AG09309 (cell line): ENCODE data around the gene PLBD1.

Experiments
- DNase-seq: peaks from one replicate; pipeline ENCODE4 v3.0.0-alpha.2; 2010; ENCODE audit warnings: low read depth
- H3K4me3 ChIP-seq: 2 replicates; pipeline ENCODE4 v1.5.1; 2011; ENCODE audit warnings: mild to moderate bottlenecking, low read depth, low read length, moderate library complexity; ENCODE audit not compliant: control insufficient read depth
- TF ChIP-seq, protein P1 (sequence below): IDR thresholded peaks from 2 replicates; pipeline ENCODE4 v1.5.1; 2011; ENCODE audit warnings: mild to moderate bottlenecking, low read depth, low read length, inconsistent platforms; ENCODE audit not compliant: insufficient read depth, control insufficient read depth; ENCODE audit errors: missing control alignments

Gene PLBD1

DNA sequence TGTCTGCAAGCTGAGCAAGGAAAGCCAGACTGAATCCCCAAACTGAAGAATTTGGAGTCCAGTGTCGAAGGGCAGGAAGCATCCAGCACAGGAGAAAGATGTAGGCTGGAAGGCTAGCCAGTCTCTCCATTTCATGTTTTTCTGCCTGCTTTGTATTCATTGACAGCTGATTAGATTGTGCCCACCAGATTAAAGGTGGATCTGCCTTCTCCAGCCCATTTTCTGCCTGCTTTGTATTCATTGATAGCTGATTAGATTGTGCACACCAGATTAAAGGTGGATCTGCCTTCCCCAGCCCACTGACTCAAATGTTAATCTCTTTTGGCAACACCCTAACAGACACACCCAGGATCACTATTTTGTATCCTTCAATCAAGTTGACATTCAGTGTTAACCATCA lies 85.3 kb downstream of the PLBD1 start:
- no peak for DNase-seq
- TF ChIP-seq, protein P1, sequence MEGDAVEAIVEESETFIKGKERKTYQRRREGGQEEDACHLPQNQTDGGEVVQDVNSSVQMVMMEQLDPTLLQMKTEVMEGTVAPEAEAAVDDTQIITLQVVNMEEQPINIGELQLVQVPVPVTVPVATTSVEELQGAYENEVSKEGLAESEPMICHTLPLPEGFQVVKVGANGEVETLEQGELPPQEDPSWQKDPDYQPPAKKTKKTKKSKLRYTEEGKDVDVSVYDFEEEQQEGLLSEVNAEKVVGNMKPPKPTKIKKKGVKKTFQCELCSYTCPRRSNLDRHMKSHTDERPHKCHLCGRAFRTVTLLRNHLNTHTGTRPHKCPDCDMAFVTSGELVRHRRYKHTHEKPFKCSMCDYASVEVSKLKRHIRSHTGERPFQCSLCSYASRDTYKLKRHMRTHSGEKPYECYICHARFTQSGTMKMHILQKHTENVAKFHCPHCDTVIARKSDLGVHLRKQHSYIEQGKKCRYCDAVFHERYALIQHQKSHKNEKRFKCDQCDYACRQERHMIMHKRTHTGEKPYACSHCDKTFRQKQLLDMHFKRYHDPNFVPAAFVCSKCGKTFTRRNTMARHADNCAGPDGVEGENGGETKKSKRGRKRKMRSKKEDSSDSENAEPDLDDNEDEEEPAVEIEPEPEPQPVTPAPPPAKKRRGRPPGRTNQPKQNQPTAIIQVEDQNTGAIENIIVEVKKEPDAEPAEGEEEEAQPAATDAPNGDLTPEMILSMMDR, result no peak
- no peak overlapping the region for H3K4me3 ChIP-seq

DNA sequence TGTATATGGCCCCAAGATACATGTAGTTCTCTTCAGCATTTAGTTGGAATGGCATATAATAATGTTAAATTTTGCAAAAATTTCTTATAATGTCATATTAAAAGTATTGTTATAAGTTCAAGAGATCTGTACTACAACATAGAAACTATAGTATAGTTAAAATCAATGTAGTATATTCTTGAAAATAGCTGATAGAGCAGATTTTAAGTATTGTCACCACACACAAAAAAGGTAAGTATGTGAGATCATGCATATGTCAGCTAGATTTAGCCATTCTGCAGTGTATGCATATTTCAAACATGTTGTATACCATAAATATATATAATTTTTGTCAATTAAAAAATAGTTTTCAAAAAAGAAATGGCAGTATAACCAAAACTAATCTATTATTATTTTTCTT lies 86.5 kb downstream of the PLBD1 start:
- DNase-seq, result no peak
- H3K4me3 ChIP-seq, result no peak overlapping the region
- TF ChIP-seq, protein P1, result no peak

DNA sequence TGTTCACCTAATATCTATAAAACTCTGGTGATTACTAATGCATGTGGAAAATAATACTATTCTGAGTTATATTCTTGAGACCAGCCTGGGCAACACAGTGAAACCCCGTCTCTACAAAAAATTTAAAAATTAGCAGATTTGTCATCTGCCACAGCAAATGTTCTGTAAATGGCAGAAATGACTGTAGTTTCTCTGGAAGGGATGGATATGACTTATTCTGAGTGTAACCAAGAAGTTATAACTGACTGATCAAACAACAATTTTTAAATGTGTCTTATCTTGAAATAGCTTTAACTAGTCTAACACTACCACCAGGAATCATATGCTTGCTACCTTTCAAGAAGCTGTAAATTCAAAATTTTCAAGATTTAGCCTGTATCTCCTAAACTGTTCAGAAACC lies 88.7 kb downstream of the PLBD1 start:
- H3K4me3 ChIP-seq, result no peak overlapping the region
- DNase-seq, result no peak
- TF ChIP-seq, protein P1, result no peak

DNA sequence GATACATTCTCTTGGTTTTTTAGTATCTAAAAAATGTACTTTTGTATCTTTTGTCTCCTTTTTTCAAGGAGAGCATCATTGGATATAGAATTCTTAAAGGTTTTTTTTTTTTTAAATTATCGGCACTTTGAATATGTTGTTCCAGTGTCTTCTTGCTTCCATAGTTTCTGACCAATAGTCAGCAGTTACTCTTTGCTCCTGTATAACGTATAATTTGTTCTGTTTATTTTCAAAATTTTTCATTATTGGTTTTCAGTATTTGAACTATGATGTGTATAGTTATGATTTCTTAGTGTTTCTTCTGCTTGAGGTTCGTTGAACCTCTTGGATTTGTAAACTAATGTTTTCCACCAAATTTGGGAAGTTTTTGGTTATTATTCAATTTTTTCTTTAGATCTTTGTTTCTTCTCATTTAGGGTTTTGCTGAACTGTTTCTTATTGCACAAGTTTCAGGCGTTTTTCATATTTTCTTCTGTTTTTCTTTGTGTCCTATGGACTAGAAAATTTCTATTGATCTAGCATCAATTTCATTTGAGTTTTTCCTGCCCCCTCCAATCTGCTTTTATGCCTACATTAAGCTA lies 93.9 kb downstream of the PLBD1 start:
- DNase-seq, result no peak
- TF ChIP-seq, protein P1, result no peak
- H3K4me3 ChIP-seq, result no peak overlapping the region

DNA sequence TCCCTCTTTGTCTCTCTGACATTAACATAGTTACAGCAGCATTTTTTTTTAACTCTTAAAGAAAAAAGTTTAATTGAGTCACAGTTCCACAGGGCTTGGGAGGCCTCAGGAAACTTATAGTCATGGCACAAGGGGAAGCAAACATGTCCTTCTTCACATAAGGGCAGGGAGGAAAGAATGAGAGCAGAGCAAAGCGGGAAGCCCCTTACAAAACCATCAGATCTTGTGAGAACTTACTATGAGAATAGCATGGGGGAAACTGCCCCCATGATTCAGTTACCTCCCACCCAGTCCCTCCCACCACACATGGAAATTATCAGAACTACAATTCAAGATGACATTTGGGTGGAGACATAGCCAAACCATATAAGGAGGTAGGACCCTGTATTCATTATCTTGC lies 96.2 kb downstream of the PLBD1 start:
- DNase-seq, result no peak

DNA sequence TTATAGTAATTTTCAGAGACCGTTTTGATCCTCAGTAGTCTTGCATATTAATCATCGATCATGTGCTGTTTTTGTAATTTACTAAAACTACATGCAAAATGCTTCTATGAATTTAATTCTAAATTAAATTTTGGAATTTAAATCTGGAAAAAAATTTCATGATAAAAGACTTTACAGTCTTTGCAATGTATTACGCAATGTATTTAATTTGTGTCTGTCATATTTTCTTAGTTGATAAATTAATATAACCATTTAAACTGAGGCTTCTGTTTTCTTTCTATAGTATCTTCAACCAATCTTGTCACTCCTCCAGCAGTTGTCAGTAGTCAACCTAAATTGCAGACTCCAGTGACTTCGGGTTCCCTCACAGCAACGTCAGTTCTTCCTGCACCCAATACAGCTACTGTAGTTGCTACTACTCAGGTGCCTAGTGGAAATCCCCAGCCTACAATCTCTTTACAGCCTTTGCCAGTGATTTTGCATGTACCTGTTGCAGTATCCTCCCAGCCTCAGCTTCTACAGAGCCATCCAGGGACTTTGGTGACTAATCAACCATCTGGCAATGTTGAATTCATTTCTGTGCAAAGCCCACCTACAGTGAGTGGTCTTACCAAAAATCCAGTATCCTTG lies 107.4 kb downstream of the PLBD1 start:
- TF ChIP-seq, protein P1, result no peak
- H3K4me3 ChIP-seq, result no peak overlapping the region
- no peak for DNase-seq

More for the DNA sequence above, 96.2 kb downstream of the PLBD1 start:
- H3K4me3 ChIP-seq, result no peak overlapping the region
- TF ChIP-seq, protein P1, result no peak
